Hematopoietic multipotent progenitor cell treated with erythropoietin and hydrocortisone succinate and interleukin-3 and kit ligand, for 15 days (in vitro differentiated cells): Measurements from ENCODE around the gene IPO5.

Experiments used
- DNase-seq: peaks from one replicate; pipeline ENCODE4 v3.0.0-alpha.2; 2015; ENCODE audit warnings: low spot score

IPO5 gene

DNA sequence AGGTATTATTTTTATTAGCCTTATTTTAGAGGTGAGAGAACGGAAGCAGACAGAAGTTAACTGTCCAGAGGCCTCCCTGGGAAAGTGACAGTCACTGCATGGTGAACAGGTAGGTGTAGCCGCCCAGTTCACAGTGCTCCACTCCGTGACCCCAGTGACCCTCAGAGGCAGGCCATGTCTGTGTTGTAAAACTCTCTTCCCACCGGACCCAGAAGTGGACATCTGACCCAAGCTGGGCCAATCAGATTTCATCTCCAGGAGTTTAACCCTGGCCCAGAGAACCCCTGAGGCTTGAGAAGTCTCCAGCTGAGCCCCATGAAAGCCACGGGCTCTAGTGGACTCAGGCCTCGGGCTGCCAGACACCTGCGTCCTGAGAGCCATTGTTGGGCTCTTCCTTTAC lies 105.8 kb downstream of the IPO5 start:
- no peak for DNase-seq

DNA sequence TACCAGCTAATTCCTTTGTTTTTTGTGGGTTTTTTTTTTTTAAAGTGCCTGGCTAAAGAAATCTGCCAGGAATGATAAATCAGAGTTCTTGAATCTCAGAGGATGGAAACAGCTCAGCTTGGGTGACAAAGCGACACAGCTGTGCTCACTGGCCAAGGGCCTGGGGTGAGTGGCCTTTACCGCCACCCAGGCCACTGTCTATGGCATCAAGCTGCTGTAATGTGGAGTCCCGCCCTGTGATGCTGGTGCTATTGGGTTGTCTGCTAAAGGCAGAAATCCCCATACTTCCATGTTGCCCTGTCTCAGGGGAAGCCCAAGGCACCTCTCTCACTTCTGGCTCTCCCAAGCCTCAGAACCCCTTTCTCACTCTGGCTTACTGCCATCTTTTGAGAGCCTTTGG lies 106.8 kb downstream of the IPO5 start:
- no peak for DNase-seq

DNA sequence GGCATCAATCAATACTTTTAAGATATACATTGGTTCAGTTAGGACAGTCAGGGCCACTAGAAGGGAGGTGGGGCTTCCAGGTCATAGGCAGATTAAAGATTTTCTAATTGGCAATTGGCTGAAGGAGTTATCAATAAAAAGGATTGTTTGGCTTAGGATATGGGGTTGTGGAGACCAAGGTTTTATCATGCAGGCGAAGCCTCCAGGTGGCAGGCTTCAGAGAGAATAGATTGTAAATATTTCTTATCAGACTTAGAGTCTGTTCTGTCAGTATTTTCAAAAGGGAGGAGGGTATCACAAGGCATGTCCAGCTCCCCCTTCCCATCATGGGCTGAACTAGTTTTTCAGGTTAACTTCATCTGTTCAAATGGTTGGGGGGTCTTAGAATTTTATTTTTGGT lies 112.0 kb downstream of the IPO5 start:
- no peak for DNase-seq

DNA sequence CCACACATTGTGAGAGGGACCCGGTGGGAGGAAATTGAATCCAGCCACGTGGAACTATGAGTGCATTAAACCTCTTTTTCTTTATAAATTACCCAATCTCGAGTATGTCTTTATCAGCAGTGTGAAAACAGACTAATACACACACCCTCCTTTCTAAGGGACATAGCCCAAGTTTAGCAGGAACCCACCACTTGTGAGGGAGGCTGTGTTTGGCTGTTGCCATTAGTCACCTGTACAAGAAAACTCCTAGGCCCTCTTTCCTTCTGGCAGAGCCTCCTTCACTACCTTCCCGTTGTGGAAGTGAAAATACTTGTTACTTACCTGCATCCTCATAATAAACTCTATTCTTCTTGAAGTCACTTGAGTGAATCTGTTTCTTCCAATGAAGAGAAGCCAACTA lies 113.2 kb downstream of the IPO5 start:
- DNase-seq, result no peak

DNA sequence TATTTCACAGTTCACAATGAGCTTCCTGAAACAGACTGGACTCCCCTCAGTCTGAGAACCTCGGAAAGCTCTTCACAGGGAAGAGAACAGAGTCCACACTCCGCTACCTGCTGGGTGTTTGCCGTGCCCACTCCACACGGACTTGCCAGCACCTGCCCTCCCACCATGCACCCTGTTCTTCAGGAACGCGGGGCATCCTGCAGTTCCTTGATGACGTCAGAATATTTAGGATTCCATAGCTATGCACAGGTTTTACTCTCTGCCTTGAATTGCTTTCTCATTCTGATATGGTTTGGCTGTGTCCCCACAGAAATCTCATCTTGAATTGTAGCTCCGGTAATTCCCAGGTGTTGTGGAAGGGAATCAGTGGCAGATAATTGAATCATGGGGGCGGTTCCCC lies 115.0 kb downstream of the IPO5 start:
- no peak for DNase-seq

DNA sequence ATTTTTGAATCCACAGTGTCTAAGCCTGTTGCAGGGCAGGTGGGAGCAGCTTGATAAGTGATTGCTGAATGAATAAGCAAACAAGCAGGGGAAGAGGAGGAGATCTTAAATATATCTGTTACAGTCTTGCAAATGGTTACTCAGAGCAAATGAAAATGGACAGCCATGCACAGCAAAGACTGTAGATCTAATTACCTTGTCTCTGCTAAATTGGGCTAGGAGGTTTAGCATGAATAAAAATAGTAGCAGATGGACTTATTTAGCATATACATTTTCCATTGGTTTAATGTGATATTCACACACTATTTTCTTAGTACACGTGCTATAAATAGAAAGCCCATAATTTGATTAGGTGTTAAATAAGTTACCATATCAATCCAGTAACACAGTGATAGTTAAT lies 116.5 kb downstream of the IPO5 start:
- no peak for DNase-seq

DNA sequence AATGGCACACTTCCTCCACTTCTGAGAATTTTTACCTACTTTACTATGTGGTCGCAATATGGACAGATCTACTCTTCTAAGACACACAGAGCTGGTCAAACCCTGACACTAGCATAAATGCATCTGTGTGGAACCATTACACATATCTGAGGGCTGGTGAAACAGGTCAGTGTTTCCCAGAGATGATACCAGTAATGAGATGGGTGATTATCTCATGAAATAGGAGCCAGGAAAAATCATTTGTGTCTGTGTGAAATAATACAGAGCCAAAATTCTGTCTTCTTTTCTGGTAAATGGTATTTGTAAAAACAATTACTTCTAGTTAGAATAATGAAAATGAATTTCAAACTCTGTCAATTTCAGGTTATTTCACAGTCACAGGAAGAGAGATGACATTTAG lies 117.8 kb downstream of the IPO5 start:
- DNase-seq, result no peak

DNA sequence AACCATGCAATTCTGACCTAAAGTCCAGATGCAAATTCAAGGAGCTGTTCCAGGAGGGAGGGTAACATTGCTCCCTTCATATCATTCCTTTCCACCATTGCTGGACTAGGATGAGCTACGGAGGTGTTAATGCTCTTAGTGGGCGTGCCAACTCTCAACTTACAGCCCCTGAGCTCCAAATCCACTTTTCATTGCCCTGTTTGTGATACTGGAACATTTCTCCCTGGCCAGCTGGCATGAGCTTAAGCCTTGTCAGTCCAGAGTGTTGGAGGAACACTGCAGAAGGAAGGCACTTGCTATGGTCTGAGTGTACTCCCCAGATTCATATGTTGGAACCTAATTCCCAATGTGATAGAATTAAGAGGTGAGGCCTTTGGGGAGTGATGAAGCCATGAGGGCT lies 119.0 kb downstream of the IPO5 start:
- DNase-seq, result no peak
